Immature natural killer cell (primary cell): Measurements from ENCODE around the gene CACNA2D2. TPM values are rescaled to one million over a fixed set of nuclear protein-coding genes. Genes with fewer than 3 reads are reported as not detected.
"Not testable (repeated sequence)": the region's sequence is repeated elsewhere in the genome, so short reads cannot be mapped to it uniquely, and the experiment has no call there.

Experiments used
- DNase-seq, 3 donors: peaks; one replicate each; pipeline ENCODE4 v3.0.0; 2022; ENCODE audit warnings: mixed read lengths in 1 of 3
- H3K27ac Mint-ChIP-seq, 6 donors: one replicate each; pipeline ENCODE4 v1.8.0; 2020; ENCODE audit warnings: mixed read lengths in 6 of 6, mild to moderate bottlenecking in 5 of 6, inconsistent platforms in 4 of 6, moderate library complexity in 3 of 6
- H3K27me3 Mint-ChIP-seq, 3 donors: one replicate each; pipeline ENCODE4 v1.8.0; 2020 to 2021; ENCODE audit warnings: low read depth in 3 of 3, mild to moderate bottlenecking in 3 of 3, mixed read lengths in 3 of 3, moderate library complexity in 3 of 3, inconsistent platforms in 1 of 3
- H3K36me3 Mint-ChIP-seq, 3 donors: one replicate each; pipeline ENCODE4 v1.8.0; 2020; ENCODE audit warnings: mixed read lengths in 3 of 3, inconsistent platforms in 2 of 3, mild to moderate bottlenecking in 2 of 3
- H3K4me1 Mint-ChIP-seq, 2 donors: one replicate each; pipeline ENCODE4 v1.8.0; 2020; ENCODE audit warnings: inconsistent platforms in 2 of 2, mild to moderate bottlenecking in 2 of 2, mixed read lengths in 2 of 2, moderate library complexity in 1 of 2
- H3K4me3 Mint-ChIP-seq, 5 donors: one replicate each; pipeline ENCODE4 v1.8.0; 2020; ENCODE audit warnings: mild to moderate bottlenecking in 5 of 5, mixed read lengths in 5 of 5, inconsistent platforms in 3 of 5, moderate library complexity in 3 of 5
- H3K9me3 Mint-ChIP-seq, 6 donors: one replicate each; pipeline ENCODE4 v1.8.0; 2020; ENCODE audit warnings: mild to moderate bottlenecking in 6 of 6, mixed read lengths in 6 of 6, inconsistent platforms in 4 of 6, moderate library complexity in 3 of 6
- polyA plus RNA-seq, 3 donors: library from polyadenylated mRNA; unstranded; fragments of 300-500 nt; fragmentation: Illumina TruSeq; gene quantifications; one replicate each; pipeline ENCODE4 v1.2.3, GENCODE V29; 2021

CACNA2D2 gene
- polyA plus RNA-seq, 3 donors from 2014 or later = 1.5 to 6.0 (median 2.3) TPM

- DNase-seq = no peak
- Mint-ChIP-seq H3K4me1 (peaks cover 9 to 15% of the 10 kb centered on the region in 2 donors), H3K27ac (no peak overlapping the region)
Observed at GRCh38 chr3:50520849-50521248, 17.4 kb upstream of the CACNA2D2 start.

GRCh38 chr3:50519471-50520089, 16.1 kb upstream of the CACNA2D2 start:
- H3K9me3 Mint-ChIP-seq = no peaks in the 10 kb centered on the region
- peak; percentile 63 to 69 (median 67) for DNase-seq
- H3K27me3 Mint-ChIP-seq = peaks cover 0 to 5% (median 5%) of the 10 kb centered on the region in 3 donors
- no peaks in the 10 kb centered on the region for H3K36me3 Mint-ChIP-seq
- peak overlapping the region in 2 of 6 donors; percentile 43 to 65 for H3K27ac Mint-ChIP-seq
- peaks cover 9 to 23% of the 10 kb centered on the region in 2 donors for H3K4me1 Mint-ChIP-seq
- peak overlapping the region in 1 of 5 donors; percentile 6 for H3K4me3 Mint-ChIP-seq

More at GRCh38 chr3:50520849-50521248, 17.4 kb upstream of the CACNA2D2 start:
- H3K4me3 Mint-ChIP-seq = no peak overlapping the region
- H3K9me3 Mint-ChIP-seq = no peaks in the 10 kb centered on the region
- H3K36me3 Mint-ChIP-seq = no peaks in the 10 kb centered on the region
- peaks cover 0 to 5% (median 5%) of the 10 kb centered on the region in 3 donors for H3K27me3 Mint-ChIP-seq

- DNase-seq = no peak
- no peak overlapping the region for H3K4me3 Mint-ChIP-seq
- H3K9me3 Mint-ChIP-seq = no peaks in the 10 kb centered on the region
- peaks cover 9 to 25% of the 10 kb centered on the region in 2 donors for H3K4me1 Mint-ChIP-seq
- H3K27ac Mint-ChIP-seq = no peak overlapping the region
- H3K27me3 Mint-ChIP-seq = peaks cover 0 to 7% (median 1%) of the 10 kb centered on the region in 3 donors
- no peaks in the 10 kb centered on the region for H3K36me3 Mint-ChIP-seq
Observed at GRCh38 chr3:50518436-50518835, 15.0 kb upstream of the CACNA2D2 start.

GRCh38 chr3:50517721-50518206, 14.3 kb upstream of the CACNA2D2 start:
- DNase-seq = no peak
- Mint-ChIP-seq H3K4me1 (peaks cover 9 to 25% of the 10 kb centered on the region in 2 donors), H3K27ac (peak overlapping the region in 1 of 6 donors; percentile 22), H3K9me3 (no peaks in the 10 kb centered on the region), H3K27me3 (peaks cover 0 to 7% (median 1%) of the 10 kb centered on the region in 3 donors), H3K4me3 (no peak overlapping the region), H3K36me3 (no peaks in the 10 kb centered on the region)

GRCh38 chr3:50516440-50516871, 13.0 kb upstream of the CACNA2D2 start:
- Mint-ChIP-seq H3K27ac (peak overlapping the region in 1 of 6 donors; percentile 34), H3K36me3 (no peaks in the 10 kb centered on the region)

GRCh38 chr3:50515565-50516439, 12.4 kb upstream of the CACNA2D2 start:
- Mint-ChIP-seq H3K4me1 (peaks cover 9 to 25% of the 10 kb centered on the region in 2 donors), H3K36me3 (no peaks in the 10 kb centered on the region), H3K27ac (peak overlapping the region in 3 of 6 donors; percentile 30 to 36 (median 34)), H3K4me3 (peak overlapping the region in 4 of 5 donors; percentile 7 to 29 (median 28)), H3K9me3 (no peaks in the 10 kb centered on the region), H3K27me3 (peaks cover 0 to 6% (median 3%) of the 10 kb centered on the region in 3 donors)
- peak in 2 of 3 donors; percentile 26 to 30 for DNase-seq

More at GRCh38 chr3:50516440-50516871, 13.0 kb upstream of the CACNA2D2 start:
- H3K27me3 Mint-ChIP-seq = peaks cover 0 to 6% (median 1%) of the 10 kb centered on the region in 3 donors
- no peak for DNase-seq
- H3K4me3 Mint-ChIP-seq = peak overlapping the region in 3 of 5 donors; percentile 0 to 46 (median 29)
- H3K9me3 Mint-ChIP-seq = no peaks in the 10 kb centered on the region
- H3K4me1 Mint-ChIP-seq = peaks cover 9 to 25% of the 10 kb centered on the region in 2 donors

- not testable (repeated sequence) for H3K4me3 Mint-ChIP-seq, H3K36me3 Mint-ChIP-seq, DNase-seq, H3K27me3 Mint-ChIP-seq, H3K9me3 Mint-ChIP-seq
- Mint-ChIP-seq H3K27ac (peak overlapping the region in 1 of 6 donors; percentile 11), H3K4me1 (peaks cover 0 to 14% of the 10 kb centered on the region in 2 donors)
Observed at GRCh38 chr3:50512908-50513307, 9.5 kb upstream of the CACNA2D2 start.

GRCh38 chr3:50512131-50512530, 8.7 kb upstream of the CACNA2D2 start:
- DNase-seq = no peak
- Mint-ChIP-seq H3K27ac (no peak overlapping the region), H3K4me1 (peaks cover 0 to 14% of the 10 kb centered on the region in 2 donors), H3K27me3 (peaks cover 0 to 6% (median 4%) of the 10 kb centered on the region in 3 donors), H3K36me3 (no peaks in the 10 kb centered on the region), H3K4me3 (no peak overlapping the region), H3K9me3 (peaks cover 0 to 2% (median 0%) of the 10 kb centered on the region in 6 donors)

GRCh38 chr3:50510325-50510724, 6.9 kb upstream of the CACNA2D2 start:
- Mint-ChIP-seq H3K4me1 (peaks cover 0 to 5% of the 10 kb centered on the region in 2 donors), H3K9me3 (peaks cover 0 to 2% (median 0%) of the 10 kb centered on the region in 6 donors), H3K27me3 (peaks cover 0 to 6% (median 5%) of the 10 kb centered on the region in 3 donors)

GRCh38 chr3:50509715-50510114, 6.3 kb upstream of the CACNA2D2 start:
- H3K4me3 Mint-ChIP-seq = no peak overlapping the region
- no peak overlapping the region for H3K27ac Mint-ChIP-seq
- no peaks in the 10 kb centered on the region for H3K36me3 Mint-ChIP-seq
- H3K4me1 Mint-ChIP-seq = peaks cover 0 to 3% of the 10 kb centered on the region in 2 donors
- peaks cover 0 to 2% (median 0%) of the 10 kb centered on the region in 6 donors for H3K9me3 Mint-ChIP-seq
- no peak for DNase-seq
- H3K27me3 Mint-ChIP-seq = peaks cover 0 to 8% (median 7%) of the 10 kb centered on the region in 3 donors

More at GRCh38 chr3:50510325-50510724, 6.9 kb upstream of the CACNA2D2 start:
- no peaks in the 10 kb centered on the region for H3K36me3 Mint-ChIP-seq
- no peak for DNase-seq
- no peak overlapping the region for H3K4me3 Mint-ChIP-seq
- no peak overlapping the region for H3K27ac Mint-ChIP-seq

- H3K27ac Mint-ChIP-seq = peak overlapping the region in 1 of 6 donors; percentile 13
- H3K4me3 Mint-ChIP-seq = no peak overlapping the region
- H3K36me3 Mint-ChIP-seq = no peaks in the 10 kb centered on the region
- peaks cover 0 to 7% (median 5%) of the 10 kb centered on the region in 3 donors for H3K27me3 Mint-ChIP-seq
- peaks cover 0 to 2% (median 0%) of the 10 kb centered on the region in 6 donors for H3K9me3 Mint-ChIP-seq
- DNase-seq = no peak
- peaks cover 0 to 5% of the 10 kb centered on the region in 2 donors for H3K4me1 Mint-ChIP-seq
Observed at GRCh38 chr3:50508821-50509220, 5.4 kb upstream of the CACNA2D2 start.

- Mint-ChIP-seq H3K27ac (no peak overlapping the region), H3K4me3 (no peak overlapping the region), H3K36me3 (no peaks in the 10 kb centered on the region), H3K27me3 (peaks cover 0 to 9% (median 4%) of the 10 kb centered on the region in 3 donors), H3K9me3 (peaks cover 0 to 2% (median 0%) of the 10 kb centered on the region in 6 donors), H3K4me1 (peaks cover 16 to 18% of the 10 kb centered on the region in 2 donors)
- no peak for DNase-seq
Observed at GRCh38 chr3:50506169-50506568, 2.7 kb upstream of the CACNA2D2 start.

GRCh38 chr3:50504681-50505080, 1.2 kb upstream of the CACNA2D2 start:
- peaks cover 19 to 25% of the 10 kb centered on the region in 2 donors for H3K4me1 Mint-ChIP-seq
- peak overlapping the region; percentile 30 to 77 (median 61) for H3K4me3 Mint-ChIP-seq
- H3K27me3 Mint-ChIP-seq = peaks cover 0 to 9% (median 4%) of the 10 kb centered on the region in 3 donors
- no peaks in the 10 kb centered on the region for H3K36me3 Mint-ChIP-seq
- peaks cover 0 to 2% (median 0%) of the 10 kb centered on the region in 6 donors for H3K9me3 Mint-ChIP-seq
- peak overlapping the region in 4 of 6 donors; percentile 31 to 50 (median 44) for H3K27ac Mint-ChIP-seq
- no peak for DNase-seq
